ENCODE measurements around the gene CX3CR1. TPM values are rescaled to one million over a fixed set of nuclear protein-coding genes. Genes with fewer than 3 reads are reported as not detected.
A peak's percentile ranks its signal among the peaks of the same experiment; 100 is the strongest.

CX3CR1 gene
- total RNA-seq, 1 donor from 2014 or later = 0.52 TPM

- Mint-ChIP-seq H3K4me3 (ENCODE audit: low read depth) (no peak overlapping the region), H3K4me1 (ENCODE audit: low read depth) (peaks cover 37% of the 10 kb centered on the region), H3K27ac (no peak overlapping the region), H3K9me3 (no peaks in the 10 kb centered on the region), H3K36me3 (ENCODE audit: low read depth) (no peaks in the 10 kb centered on the region), H3K27me3 (ENCODE audit: low read depth) (no peaks in the 10 kb centered on the region)
- intact Hi-C loops (cut with micrococcal nuclease) = loop anchor here (1.0 kb wide), 3 partner anchors 19 to 98 kb away; no protein-coding TSS in a partner anchor
- DNase-seq (ENCODE audit: low spot score) = no peak
Observed at GRCh38 chr3:39287216-39288164, 7.7 kb upstream of the CX3CR1 start.

- no peak overlapping the region for H3K27ac Mint-ChIP-seq
- H3K4me3 Mint-ChIP-seq (ENCODE audit: low read depth) = no peak overlapping the region
- peaks cover 38% of the 10 kb centered on the region for H3K4me1 Mint-ChIP-seq (ENCODE audit: low read depth)
- intact Hi-C loops (cut with micrococcal nuclease) = no loop called here
- no peaks in the 10 kb centered on the region for H3K27me3 Mint-ChIP-seq (ENCODE audit: low read depth)
- DNase-seq (ENCODE audit: low spot score) = no peak
- H3K36me3 Mint-ChIP-seq (ENCODE audit: low read depth) = no peaks in the 10 kb centered on the region
- no peaks in the 10 kb centered on the region for H3K9me3 Mint-ChIP-seq
Observed at GRCh38 chr3:39286771-39287170, 6.9 kb upstream of the CX3CR1 start.

DNA sequence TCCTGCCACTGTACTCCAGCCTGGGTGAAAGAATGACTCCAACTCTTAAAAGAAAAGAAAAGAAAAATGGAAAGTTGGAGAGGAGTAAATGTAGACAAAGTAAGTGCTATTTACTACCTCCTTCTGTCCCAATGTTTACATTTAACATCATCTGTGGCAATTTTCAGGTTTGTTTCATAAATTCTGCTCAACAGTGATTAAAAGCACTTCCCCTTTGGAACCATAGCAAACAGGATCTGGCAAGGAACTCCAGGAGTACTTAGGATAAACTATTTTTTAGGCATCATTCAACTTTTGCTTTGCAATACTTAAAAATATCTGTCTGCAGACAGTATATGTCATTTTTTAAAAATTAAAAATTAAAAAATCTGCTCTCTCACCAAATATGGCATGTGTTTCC is 5.5 kb upstream of the CX3CR1 start:
- Mint-ChIP-seq H3K4me1 (ENCODE audit: low read depth) (peaks cover 37% of the 10 kb centered on the region), H3K27me3 (ENCODE audit: low read depth) (no peaks in the 10 kb centered on the region), H3K27ac (no peak overlapping the region), H3K4me3 (ENCODE audit: low read depth) (no peak overlapping the region), H3K36me3 (ENCODE audit: low read depth) (no peaks in the 10 kb centered on the region), H3K9me3 (no peaks in the 10 kb centered on the region)
- DNase-seq (ENCODE audit: low spot score) = no peak
- intact Hi-C loops (cut with micrococcal nuclease) = no loop called here

GRCh38 chr3:39284457-39284881 is 4.6 kb upstream of the CX3CR1 start:
- peaks cover 30% of the 10 kb centered on the region for H3K4me1 Mint-ChIP-seq (ENCODE audit: low read depth)
- intact Hi-C loops (cut with micrococcal nuclease) = no loop called here
- no peaks in the 10 kb centered on the region for H3K9me3 Mint-ChIP-seq
- no peaks in the 10 kb centered on the region for H3K36me3 Mint-ChIP-seq (ENCODE audit: low read depth)
- DNase-seq (ENCODE audit: low spot score) = no peak
- peak overlapping the region; percentile 2 for H3K27ac Mint-ChIP-seq
- H3K27me3 Mint-ChIP-seq (ENCODE audit: low read depth) = no peaks in the 10 kb centered on the region
- H3K4me3 Mint-ChIP-seq (ENCODE audit: low read depth) = no peak overlapping the region

DNA sequence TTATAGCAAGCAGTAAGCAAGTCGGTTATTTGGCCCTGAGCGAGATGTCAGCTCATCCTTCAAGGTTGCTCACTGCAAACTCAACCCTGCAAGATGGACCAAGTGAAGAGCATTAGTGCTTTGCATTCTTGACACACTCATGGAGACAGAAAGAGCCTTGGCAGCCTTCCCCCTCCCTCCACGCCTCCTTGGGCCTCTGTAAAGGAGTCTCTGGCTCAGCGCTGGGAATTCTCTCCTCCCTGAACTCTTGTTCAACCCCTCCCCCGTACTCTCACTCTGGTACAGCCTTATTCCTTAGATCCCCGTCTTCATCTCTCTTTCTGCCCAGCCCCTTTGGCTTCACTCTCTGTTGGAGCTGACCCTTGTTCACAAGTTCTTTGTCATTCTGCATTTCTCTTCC is 2.2 kb upstream of the CX3CR1 start:
- Mint-ChIP-seq H3K27ac (no peak overlapping the region), H3K9me3 (no peaks in the 10 kb centered on the region), H3K4me1 (ENCODE audit: low read depth) (peaks cover 23% of the 10 kb centered on the region), H3K4me3 (ENCODE audit: low read depth) (no peak overlapping the region), H3K36me3 (ENCODE audit: low read depth) (no peaks in the 10 kb centered on the region), H3K27me3 (ENCODE audit: low read depth) (no peaks in the 10 kb centered on the region)
- no peak for DNase-seq (ENCODE audit: low spot score)
- intact Hi-C loops (cut with micrococcal nuclease) = no loop called here

DNA sequence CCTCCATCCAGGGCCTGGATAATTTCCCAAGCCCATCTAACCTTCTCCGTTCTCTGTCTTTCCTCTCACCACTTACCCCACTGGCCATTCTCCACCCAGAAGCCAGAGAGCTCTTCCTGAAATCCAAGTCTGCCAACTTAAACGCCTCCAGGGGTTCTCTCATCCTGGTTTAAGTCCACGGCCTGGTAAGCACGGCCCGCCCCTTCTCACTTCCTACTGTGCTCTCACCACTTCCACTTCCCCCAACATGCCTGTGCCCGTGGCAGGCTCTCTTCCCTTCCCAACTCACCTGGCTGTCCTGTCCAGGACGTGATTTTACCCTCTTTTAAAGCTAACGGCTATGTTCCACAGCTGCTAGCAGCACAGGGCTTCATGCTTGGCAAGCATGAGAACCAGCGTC is 1.7 kb upstream of the CX3CR1 start:
- Mint-ChIP-seq H3K4me1 (ENCODE audit: low read depth) (peaks cover 28% of the 10 kb centered on the region), H3K36me3 (ENCODE audit: low read depth) (no peaks in the 10 kb centered on the region), H3K9me3 (no peaks in the 10 kb centered on the region), H3K27me3 (ENCODE audit: low read depth) (peaks cover 2% of the 10 kb centered on the region), H3K4me3 (ENCODE audit: low read depth) (no peak overlapping the region), H3K27ac (no peak overlapping the region)
- peak; percentile 6 for DNase-seq (ENCODE audit: low spot score)
- intact Hi-C loops (cut with micrococcal nuclease) = no loop called here

DNA sequence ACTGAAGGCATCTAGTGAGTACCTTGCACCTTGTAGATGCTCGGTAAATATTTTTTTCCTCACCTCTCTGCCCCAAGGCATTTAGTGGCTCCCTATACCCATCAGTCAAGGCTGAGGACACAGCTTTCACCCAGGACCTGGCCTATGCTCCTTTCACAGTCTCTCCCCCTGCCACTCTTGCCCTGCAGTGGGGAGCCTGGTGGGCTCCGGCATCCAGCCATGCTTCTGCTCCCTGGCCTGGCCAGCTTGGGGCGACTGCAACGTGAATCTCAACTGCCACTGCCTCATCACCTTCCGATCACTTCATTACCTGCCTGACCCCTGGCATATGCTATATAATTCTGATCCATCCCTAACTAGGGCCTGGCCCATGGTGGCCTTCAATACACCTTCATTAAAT is 735 bp upstream of the CX3CR1 start:
- DNase-seq (ENCODE audit: low spot score) = peak; percentile 3
- Mint-ChIP-seq H3K4me1 (ENCODE audit: low read depth) (peaks cover 35% of the 10 kb centered on the region), H3K4me3 (ENCODE audit: low read depth) (no peak overlapping the region), H3K36me3 (ENCODE audit: low read depth) (no peaks in the 10 kb centered on the region), H3K27ac (no peak overlapping the region), H3K27me3 (ENCODE audit: low read depth) (peaks cover 9% of the 10 kb centered on the region), H3K9me3 (no peaks in the 10 kb centered on the region)
- intact Hi-C loops (cut with micrococcal nuclease) = no loop called here

- no peaks in the 10 kb centered on the region for H3K9me3 Mint-ChIP-seq
- H3K4me1 Mint-ChIP-seq (ENCODE audit: low read depth) = peaks cover 28% of the 10 kb centered on the region
- intact Hi-C loops (cut with micrococcal nuclease) = no loop called here
- H3K36me3 Mint-ChIP-seq (ENCODE audit: low read depth) = no peaks in the 10 kb centered on the region
- H3K4me3 Mint-ChIP-seq (ENCODE audit: low read depth) = no peak overlapping the region
- H3K27me3 Mint-ChIP-seq (ENCODE audit: low read depth) = peaks cover 10% of the 10 kb centered on the region
- DNase-seq (ENCODE audit: low spot score) = peak; percentile 3
- H3K27ac Mint-ChIP-seq = no peak overlapping the region
Observed at GRCh38 chr3:39278616-39278935, 1.3 kb downstream of the CX3CR1 start.

- no peaks in the 10 kb centered on the region for H3K36me3 Mint-ChIP-seq (ENCODE audit: low read depth)
- intact Hi-C loops (cut with micrococcal nuclease) = no loop called here
- H3K9me3 Mint-ChIP-seq = no peaks in the 10 kb centered on the region
- peak; percentile 3 for DNase-seq (ENCODE audit: low spot score)
- H3K27me3 Mint-ChIP-seq (ENCODE audit: low read depth) = peaks cover 10% of the 10 kb centered on the region
- H3K4me3 Mint-ChIP-seq (ENCODE audit: low read depth) = no peak overlapping the region
- peaks cover 28% of the 10 kb centered on the region for H3K4me1 Mint-ChIP-seq (ENCODE audit: low read depth)
- no peak overlapping the region for H3K27ac Mint-ChIP-seq
Observed at GRCh38 chr3:39277893-39278615, 1.8 kb downstream of the CX3CR1 start.

GRCh38 chr3:39276746-39277145 is 3.1 kb downstream of the CX3CR1 start:
- H3K4me3 Mint-ChIP-seq (ENCODE audit: low read depth) = no peak overlapping the region
- H3K36me3 Mint-ChIP-seq (ENCODE audit: low read depth) = no peaks in the 10 kb centered on the region
- H3K27me3 Mint-ChIP-seq (ENCODE audit: low read depth) = peaks cover 10% of the 10 kb centered on the region
- intact Hi-C loops (cut with micrococcal nuclease) = no loop called here
- H3K9me3 Mint-ChIP-seq = no peaks in the 10 kb centered on the region
- no peak overlapping the region for H3K27ac Mint-ChIP-seq
- peaks cover 25% of the 10 kb centered on the region for H3K4me1 Mint-ChIP-seq (ENCODE audit: low read depth)
- no peak for DNase-seq (ENCODE audit: low spot score)

DNA sequence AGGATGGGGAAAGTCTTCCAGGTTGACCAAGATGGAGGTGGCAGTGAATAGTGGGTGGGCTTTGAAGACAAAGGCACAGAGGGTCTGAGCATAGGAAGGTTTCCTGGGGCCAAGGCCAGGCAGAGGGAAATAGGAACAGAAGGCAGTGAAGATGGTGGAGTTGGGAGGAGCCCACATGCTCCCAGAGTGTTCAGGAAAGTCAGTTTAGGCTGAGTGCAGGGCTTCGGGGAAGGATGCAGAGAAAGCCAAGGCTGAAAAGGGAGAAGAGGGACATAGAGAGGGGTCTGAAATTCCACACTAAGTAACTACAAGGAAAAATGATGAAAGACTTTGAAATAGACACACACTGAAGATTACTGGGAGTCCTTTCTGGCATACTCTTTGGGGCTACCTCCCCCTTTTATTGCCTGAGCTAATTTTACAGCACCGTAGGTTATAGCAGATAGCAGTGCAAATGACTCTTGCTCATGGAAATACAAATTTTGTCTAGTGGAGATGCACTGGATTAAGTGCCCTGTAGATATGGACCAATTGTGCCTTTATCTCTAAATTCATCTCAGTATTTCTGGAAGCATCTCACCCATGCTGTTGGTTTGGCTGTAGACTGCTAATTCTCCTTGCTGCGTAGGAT is 3.8 kb downstream of the CX3CR1 start:
- H3K36me3 Mint-ChIP-seq (ENCODE audit: low read depth) = no peaks in the 10 kb centered on the region
- H3K9me3 Mint-ChIP-seq = no peaks in the 10 kb centered on the region
- intact Hi-C loops (cut with micrococcal nuclease) = no loop called here
- no peak for DNase-seq (ENCODE audit: low spot score)
- no peak overlapping the region for H3K4me3 Mint-ChIP-seq (ENCODE audit: low read depth)
- no peak overlapping the region for H3K27ac Mint-ChIP-seq
- peaks cover 10% of the 10 kb centered on the region for H3K27me3 Mint-ChIP-seq (ENCODE audit: low read depth)
- H3K4me1 Mint-ChIP-seq (ENCODE audit: low read depth) = peaks cover 20% of the 10 kb centered on the region

DNA sequence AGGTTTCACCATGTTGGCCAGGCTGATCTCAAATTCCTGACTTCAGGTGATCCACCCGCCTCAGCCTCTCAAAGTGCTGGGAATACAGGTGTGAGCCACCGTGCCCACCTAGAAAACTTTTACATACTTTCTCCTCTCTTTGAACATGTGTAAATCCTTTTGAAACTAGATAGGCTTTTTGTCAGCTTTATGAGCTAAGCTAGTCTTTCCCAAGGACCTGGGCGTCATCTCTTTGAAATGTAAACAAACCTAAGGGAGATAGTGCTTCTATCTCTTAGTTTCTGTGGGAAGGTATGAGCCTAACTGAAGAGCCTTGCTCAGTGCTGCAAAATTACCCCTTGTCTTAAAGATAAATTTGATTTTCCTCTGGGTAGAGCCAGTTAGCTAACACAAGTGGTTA is 4.8 kb downstream of the CX3CR1 start:
- no peaks in the 10 kb centered on the region for H3K9me3 Mint-ChIP-seq
- no peak overlapping the region for H3K4me3 Mint-ChIP-seq (ENCODE audit: low read depth)
- H3K4me1 Mint-ChIP-seq (ENCODE audit: low read depth) = peaks cover 20% of the 10 kb centered on the region
- H3K27ac Mint-ChIP-seq = no peak overlapping the region
- intact Hi-C loops (cut with micrococcal nuclease) = no loop called here
- no peaks in the 10 kb centered on the region for H3K36me3 Mint-ChIP-seq (ENCODE audit: low read depth)
- H3K27me3 Mint-ChIP-seq (ENCODE audit: low read depth) = peaks cover 10% of the 10 kb centered on the region
- DNase-seq (ENCODE audit: low spot score) = no peak

DNA sequence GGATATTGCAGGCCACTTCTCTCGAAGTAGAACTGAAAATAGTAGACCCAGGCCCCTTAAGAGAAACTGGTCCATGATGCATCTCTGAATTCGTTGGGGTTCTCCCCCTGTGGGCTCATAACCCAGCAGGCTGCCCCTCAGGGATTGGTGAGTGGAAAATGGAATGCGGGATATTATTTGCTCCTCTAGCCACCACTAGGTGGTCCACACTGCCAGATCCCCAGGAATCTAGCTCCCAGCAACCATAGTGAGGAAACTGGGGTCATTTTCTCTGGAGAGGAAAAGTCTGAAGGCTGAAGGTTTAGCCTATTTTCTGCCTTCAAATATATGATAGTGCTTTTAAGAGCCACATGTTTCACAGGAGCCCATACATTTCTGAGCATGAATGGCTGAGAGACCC is 6.7 kb downstream of the CX3CR1 start:
- H3K27ac Mint-ChIP-seq = no peak overlapping the region
- DNase-seq (ENCODE audit: low spot score) = no peak
- intact Hi-C loops (cut with micrococcal nuclease) = no loop called here
- H3K9me3 Mint-ChIP-seq = no peaks in the 10 kb centered on the region
- peaks cover 10% of the 10 kb centered on the region for H3K27me3 Mint-ChIP-seq (ENCODE audit: low read depth)
- H3K4me1 Mint-ChIP-seq (ENCODE audit: low read depth) = peaks cover 27% of the 10 kb centered on the region
- no peaks in the 10 kb centered on the region for H3K36me3 Mint-ChIP-seq (ENCODE audit: low read depth)
- no peak overlapping the region for H3K4me3 Mint-ChIP-seq (ENCODE audit: low read depth)

Data from activated T-helper 2 cell treated with anti-CD3 and anti-CD28 coated beads, Interferon-gamma antibody, Interleukin-2, Interleukin-4, amounts not matched to agents 10 μg/mL and 5 μg/mL and 100 μg/mL, durations not matched to agents 14 hours and 24 hours and 36 hours (primary cell).